Activated T-helper 1 cell treated with anti-CD3 and anti-CD28 coated beads, Interleukin-12 subunit alpha, Interleukin-12 subunit beta, Interleukin-2, Interleukin-4 antibody, amounts not matched to agents 30 ng/mL and 10 ng/mL and 1 ng/mL, durations not matched to agents 14 hours and 24 hours and 36 hours (primary cell): ENCODE results near the gene ATP9B. TPM values are rescaled to one million over a fixed set of nuclear protein-coding genes. Genes with fewer than 3 reads are reported as not detected.

Experiments used
- DNase-seq: peaks from one replicate; pipeline ENCODE4 v3.0.0; 2021; ENCODE audit warnings: low spot score
- H3K27ac Mint-ChIP-seq: one replicate; pipeline ENCODE4 v1.8.0; 2021; ENCODE audit warnings: mild to moderate bottlenecking, mixed read lengths
- H3K27me3 Mint-ChIP-seq: one replicate; pipeline ENCODE4 v1.8.0; 2022; ENCODE audit warnings: mild to moderate bottlenecking, moderate library complexity, mixed read lengths; ENCODE audit not compliant: insufficient read depth
- H3K36me3 Mint-ChIP-seq: one replicate; pipeline ENCODE4 v1.8.0; 2021; ENCODE audit warnings: low read depth, mixed read lengths
- H3K4me1 Mint-ChIP-seq: one replicate; pipeline ENCODE4 v1.8.0; 2021; ENCODE audit warnings: low read depth, mixed read lengths
- H3K4me3 Mint-ChIP-seq: one replicate; pipeline ENCODE4 v1.8.0; 2021; ENCODE audit warnings: mild to moderate bottlenecking, moderate library complexity, mixed read lengths
- H3K9me3 Mint-ChIP-seq: one replicate; pipeline ENCODE4 v1.8.0; 2021; ENCODE audit warnings: mixed read lengths
- intact Hi-C: fragments of 100-400 bp; cut with micrococcal nuclease; formaldehyde crosslinking; loops from one replicate; pipeline ENCODE4 v1.15.1; 2024
- total RNA-seq: library from RNA; stranded (reverse); gene quantifications from 2 replicates; pipeline ENCODE4 v1.2.3, GENCODE V29; 2022

ATP9B gene
- total RNA-seq, 1 donor from 2014 or later = 26.1 TPM

DNA sequence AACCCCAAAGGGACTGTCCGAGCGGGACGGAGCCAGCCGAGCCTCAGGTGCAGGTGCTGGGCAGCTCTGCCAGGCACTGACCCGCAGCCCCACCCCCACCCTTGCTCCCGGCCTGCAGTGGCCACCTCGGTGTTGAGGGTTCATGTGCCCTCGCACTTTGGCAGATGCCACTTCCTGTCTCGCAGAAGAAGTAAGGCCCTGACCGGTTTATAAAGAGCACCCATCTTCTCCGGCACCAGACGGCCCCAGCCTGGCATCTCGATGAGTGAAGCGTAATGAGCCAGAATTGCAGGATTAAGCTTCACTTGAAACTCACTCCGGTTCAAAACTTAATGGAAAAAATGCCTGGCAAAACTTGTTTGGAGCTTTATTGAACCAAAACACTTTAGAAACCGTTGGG lies 315.6 kb downstream of the ATP9B start:
- H3K4me3 Mint-ChIP-seq = no peak overlapping the region

DNA sequence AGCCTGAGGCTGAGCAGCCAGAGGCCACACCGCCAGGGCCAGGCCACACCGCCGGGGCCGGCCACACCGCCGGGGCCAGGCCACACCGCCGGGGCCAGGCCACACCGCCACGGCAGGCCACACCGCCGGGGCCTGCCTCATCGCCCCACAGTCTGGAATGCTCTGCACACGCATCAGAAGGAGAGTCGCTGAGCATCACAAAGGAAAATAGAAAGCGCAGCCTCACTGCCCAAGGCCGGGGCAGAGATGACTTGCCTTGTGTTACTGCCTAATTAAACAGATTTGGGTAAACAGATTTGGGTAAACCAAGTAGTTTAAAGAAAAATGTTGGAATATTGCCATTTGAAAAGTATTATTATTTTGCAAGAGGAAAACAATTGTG lies 316.1 kb downstream of the ATP9B start:
- no peak overlapping the region for H3K27ac Mint-ChIP-seq
- no peak overlapping the region for H3K4me3 Mint-ChIP-seq
- H3K36me3 Mint-ChIP-seq = no peaks in the 10 kb centered on the region
- H3K9me3 Mint-ChIP-seq = no peaks in the 10 kb centered on the region
- intact Hi-C loops = no loop called here
- H3K4me1 Mint-ChIP-seq = peaks cover 6% of the 10 kb centered on the region
- DNase-seq = no peak
- H3K27me3 Mint-ChIP-seq = peaks cover 11% of the 10 kb centered on the region

More for the DNA sequence above, 315.6 kb downstream of the ATP9B start:
- intact Hi-C loops = no loop called here
- Mint-ChIP-seq H3K27me3 (peaks cover 9% of the 10 kb centered on the region), H3K9me3 (no peaks in the 10 kb centered on the region), H3K4me1 (peaks cover 6% of the 10 kb centered on the region), H3K36me3 (no peaks in the 10 kb centered on the region), H3K27ac (no peak overlapping the region)
- no peak for DNase-seq

DNA sequence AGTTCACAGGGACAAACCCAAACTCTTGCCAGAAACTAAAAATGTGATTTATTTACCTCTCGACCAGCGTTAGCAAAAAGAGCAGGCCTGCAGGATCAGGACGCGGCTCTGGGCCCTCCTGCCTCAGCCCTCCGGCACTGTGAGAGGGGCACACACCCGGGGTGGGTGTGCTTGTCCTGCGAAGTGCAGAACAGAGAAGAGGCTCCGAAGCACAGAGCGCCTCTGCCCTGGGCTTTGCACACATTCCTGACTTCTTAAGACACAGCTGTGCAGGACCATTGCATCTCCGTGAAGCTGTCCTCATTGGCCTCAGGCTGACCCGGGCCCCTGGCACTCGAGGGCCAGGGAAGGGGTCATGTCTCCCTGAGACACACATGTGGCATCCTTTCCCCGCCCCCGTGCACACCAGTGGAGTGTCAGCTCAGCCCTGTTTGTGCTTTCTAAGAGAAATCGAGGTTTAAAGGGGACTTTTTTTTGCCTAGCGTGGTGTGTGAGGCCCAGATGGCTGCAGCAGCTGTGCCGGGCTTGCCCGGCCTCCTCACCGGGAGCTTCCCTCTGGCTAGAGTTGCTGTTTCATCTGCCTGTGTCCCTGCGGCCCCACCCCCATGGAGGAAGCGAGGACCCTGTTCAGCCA lies 316.6 kb downstream of the ATP9B start:
- H3K27ac Mint-ChIP-seq = no peak overlapping the region
- no peaks in the 10 kb centered on the region for H3K9me3 Mint-ChIP-seq
- H3K4me3 Mint-ChIP-seq = no peak overlapping the region
- peaks cover 6% of the 10 kb centered on the region for H3K4me1 Mint-ChIP-seq
- H3K36me3 Mint-ChIP-seq = no peaks in the 10 kb centered on the region
- intact Hi-C loops = no loop called here
- DNase-seq = no peak
- peaks cover 16% of the 10 kb centered on the region for H3K27me3 Mint-ChIP-seq

DNA sequence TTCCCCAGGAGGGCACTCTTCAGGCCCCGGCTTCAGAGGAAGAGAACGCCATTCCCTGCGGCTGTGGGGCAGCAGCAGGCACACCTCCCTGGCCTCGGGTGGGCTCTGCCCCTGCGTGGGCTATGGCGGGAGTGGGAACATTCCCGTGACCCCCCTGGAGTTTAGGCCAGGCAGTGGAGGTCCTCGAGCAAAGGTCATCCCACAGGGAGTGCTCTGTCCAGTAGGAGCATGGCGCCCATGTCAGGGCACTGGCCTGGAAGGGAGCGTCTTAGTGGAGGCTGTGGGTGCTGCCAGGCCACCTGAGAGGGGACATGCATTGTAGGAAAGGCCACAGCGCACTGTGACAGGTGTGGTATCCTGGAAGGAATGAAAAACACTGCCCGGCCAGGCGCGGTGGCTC lies 317.4 kb downstream of the ATP9B start:
- Mint-ChIP-seq H3K27me3 (peaks cover 20% of the 10 kb centered on the region), H3K4me1 (peaks cover 6% of the 10 kb centered on the region), H3K27ac (no peak overlapping the region), H3K4me3 (no peak overlapping the region), H3K9me3 (no peaks in the 10 kb centered on the region), H3K36me3 (no peaks in the 10 kb centered on the region)
- DNase-seq = no peak
- intact Hi-C loops = no loop called here

DNA sequence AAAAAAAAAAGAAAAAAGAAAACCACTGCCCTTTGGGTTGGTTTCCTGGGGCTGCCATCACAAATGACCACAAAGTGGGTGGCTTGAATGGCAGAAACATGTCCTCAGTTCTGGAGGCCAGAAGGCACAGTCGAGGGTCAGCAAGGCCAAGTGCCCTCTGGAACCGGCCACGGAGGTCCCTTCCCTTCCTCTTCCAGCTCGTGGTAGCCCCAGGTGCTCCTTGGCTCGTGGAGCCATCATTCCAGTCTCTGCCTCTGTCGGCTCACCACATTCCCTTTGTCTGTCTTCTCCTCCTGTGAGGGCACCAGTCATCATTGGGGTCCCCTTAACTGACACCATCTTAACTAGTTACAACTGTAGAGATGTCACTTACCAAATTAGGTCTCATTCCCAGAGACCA lies 318.0 kb downstream of the ATP9B start:
- no peak overlapping the region for H3K4me3 Mint-ChIP-seq
- no peaks in the 10 kb centered on the region for H3K36me3 Mint-ChIP-seq
- intact Hi-C loops = no loop called here
- peaks cover 6% of the 10 kb centered on the region for H3K4me1 Mint-ChIP-seq
- no peak for DNase-seq
- peaks cover 22% of the 10 kb centered on the region for H3K27me3 Mint-ChIP-seq
- no peaks in the 10 kb centered on the region for H3K9me3 Mint-ChIP-seq
- H3K27ac Mint-ChIP-seq = no peak overlapping the region

- Mint-ChIP-seq H3K27ac (no peak overlapping the region), H3K36me3 (no peaks in the 10 kb centered on the region), H3K4me1 (peaks cover 6% of the 10 kb centered on the region), H3K4me3 (no peak overlapping the region), H3K9me3 (no peaks in the 10 kb centered on the region), H3K27me3 (peaks cover 26% of the 10 kb centered on the region)
- intact Hi-C loops = no loop called here
- no peak for DNase-seq
These were observed 318.4 kb downstream of the ATP9B start for GRCh38 chr18:79387615-79388014.

- no peaks in the 10 kb centered on the region for H3K36me3 Mint-ChIP-seq
- H3K27ac Mint-ChIP-seq = no peak overlapping the region
- H3K9me3 Mint-ChIP-seq = no peaks in the 10 kb centered on the region
- no peak overlapping the region for H3K4me3 Mint-ChIP-seq
- DNase-seq = no peak
- intact Hi-C loops = no loop called here
- peaks cover 10% of the 10 kb centered on the region for H3K4me1 Mint-ChIP-seq
- peaks cover 27% of the 10 kb centered on the region for H3K27me3 Mint-ChIP-seq
These were observed 318.8 kb downstream of the ATP9B start for GRCh38 chr18:79388043-79388442.

GRCh38 chr18:79389689-79390088 lies 320.5 kb downstream of the ATP9B start:
- intact Hi-C loops = loop anchor here (10.0 kb wide), 1 partner anchor 565 kb away; the partner anchor contains the start of gene SLC66A2
- peaks cover 16% of the 10 kb centered on the region for H3K4me1 Mint-ChIP-seq
- H3K9me3 Mint-ChIP-seq = no peaks in the 10 kb centered on the region
- no peaks in the 10 kb centered on the region for H3K36me3 Mint-ChIP-seq
- no peak overlapping the region for H3K4me3 Mint-ChIP-seq
- DNase-seq = no peak
- H3K27me3 Mint-ChIP-seq = peaks cover 27% of the 10 kb centered on the region
- no peak overlapping the region for H3K27ac Mint-ChIP-seq

DNA sequence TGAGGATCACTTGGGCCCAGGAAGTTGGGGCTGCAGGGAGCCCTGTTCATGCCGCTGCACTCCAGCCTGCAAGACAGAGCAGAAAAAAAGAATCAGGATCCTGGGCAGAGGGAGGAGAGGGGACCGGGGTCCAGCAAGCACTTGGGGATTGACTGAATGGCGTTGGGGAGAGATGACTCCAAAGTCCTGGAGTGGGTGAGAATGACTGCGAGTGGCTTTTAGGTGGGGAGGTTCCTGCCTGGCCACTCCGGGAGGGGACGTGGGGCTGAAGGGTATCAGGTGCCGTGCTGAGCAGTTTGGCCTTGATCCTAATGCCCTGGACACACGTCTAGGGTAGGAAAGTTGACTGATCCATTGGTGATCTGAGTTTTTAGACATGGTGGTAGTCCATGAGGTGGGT lies 323.0 kb downstream of the ATP9B start:
- no peaks in the 10 kb centered on the region for H3K9me3 Mint-ChIP-seq
- intact Hi-C loops = loop anchor here (10.0 kb wide), 1 partner anchor 563 kb away; the partner anchor contains the start of gene SLC66A2
- H3K27me3 Mint-ChIP-seq = peaks cover 27% of the 10 kb centered on the region
- no peak for DNase-seq
- H3K36me3 Mint-ChIP-seq = no peaks in the 10 kb centered on the region
- H3K4me1 Mint-ChIP-seq = peaks cover 15% of the 10 kb centered on the region
- peak overlapping the region; percentile 56 for H3K4me3 Mint-ChIP-seq
- peak overlapping the region; percentile 33 for H3K27ac Mint-ChIP-seq

GRCh38 chr18:79393181-79393634 lies 324.0 kb downstream of the ATP9B start:
- peaks cover 14% of the 10 kb centered on the region for H3K4me1 Mint-ChIP-seq
- peak overlapping the region; percentile 90 for H3K27ac Mint-ChIP-seq
- DNase-seq = no peak
- peaks cover 2% of the 10 kb centered on the region for H3K36me3 Mint-ChIP-seq
- peaks cover 24% of the 10 kb centered on the region for H3K27me3 Mint-ChIP-seq
- H3K9me3 Mint-ChIP-seq = no peaks in the 10 kb centered on the region
- intact Hi-C loops = loop anchor here (10.0 kb wide), 1 partner anchor 562 kb away; the partner anchor contains the start of gene SLC66A2
- H3K4me3 Mint-ChIP-seq = peak overlapping the region; percentile 85

DNA sequence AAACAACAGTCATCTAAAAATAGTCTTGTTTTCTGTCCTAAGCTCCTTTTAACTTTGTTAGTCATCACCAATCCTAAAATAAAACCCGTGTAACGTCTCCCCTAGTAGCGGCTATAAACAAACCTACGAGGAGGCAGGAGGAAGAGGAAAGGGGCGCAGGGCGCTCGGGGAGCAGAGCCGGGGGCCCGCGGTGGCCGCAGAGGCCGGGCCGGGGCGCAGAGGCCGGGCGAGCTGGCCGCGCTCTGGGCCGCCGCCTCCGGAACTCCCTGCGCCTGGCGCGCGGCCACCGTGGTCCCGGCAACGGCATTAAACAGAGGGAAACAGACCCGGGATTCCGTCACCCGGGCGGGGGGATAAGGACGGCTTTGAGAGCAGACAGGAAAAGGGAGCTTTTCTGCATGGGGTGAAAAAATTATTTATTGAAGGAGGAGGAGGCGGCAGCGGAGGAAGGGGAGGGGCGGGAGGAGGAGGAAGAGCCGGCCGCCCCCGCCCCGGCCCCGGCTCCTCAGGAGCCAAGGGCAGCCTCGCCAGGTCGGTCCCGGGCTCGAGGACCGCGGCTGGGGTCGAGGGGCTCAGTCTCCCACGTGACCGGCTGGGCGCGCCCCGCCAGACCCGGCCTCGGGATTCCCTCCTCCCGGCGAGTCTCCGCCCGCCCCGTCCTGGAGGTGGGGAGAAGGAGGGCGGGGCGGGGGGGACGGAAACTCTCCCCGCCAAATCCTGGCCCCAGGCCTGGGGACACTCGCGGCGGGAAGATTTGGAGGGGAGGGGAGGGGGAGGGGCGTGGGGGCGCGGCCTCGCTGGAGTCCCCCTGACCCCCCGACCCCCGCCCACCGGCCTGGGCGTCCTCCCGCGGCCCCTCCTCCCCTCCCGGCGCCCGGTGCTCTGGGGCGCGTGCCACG lies 324.7 kb downstream of the ATP9B start:
- Mint-ChIP-seq H3K4me3 (peak overlapping the region; percentile 85), H3K9me3 (no peaks in the 10 kb centered on the region), H3K4me1 (peaks cover 21% of the 10 kb centered on the region), H3K36me3 (peaks cover 6% of the 10 kb centered on the region), H3K27ac (peak overlapping the region; percentile 90), H3K27me3 (peaks cover 24% of the 10 kb centered on the region)
- peak; percentile 31 for DNase-seq
- intact Hi-C loops = loop anchor here (1.0 to 10.0 kb wide), 5 partner anchors 53 to 641 kb away; partner anchors contain the start of genes ATP9B, CTDP1, RBFA and SLC66A2

GRCh38 chr18:79394534-79395307 lies 325.5 kb downstream of the ATP9B start:
- H3K27ac Mint-ChIP-seq = peak overlapping the region; percentile 85

More at GRCh38 chr18:79394534-79395307, 325.5 kb downstream of the ATP9B start:
- H3K36me3 Mint-ChIP-seq = peaks cover 8% of the 10 kb centered on the region
- H3K4me3 Mint-ChIP-seq = peak overlapping the region; percentile 82
- no peaks in the 10 kb centered on the region for H3K9me3 Mint-ChIP-seq
- DNase-seq = peak; percentile 25
- H3K27me3 Mint-ChIP-seq = peaks cover 18% of the 10 kb centered on the region
- intact Hi-C loops = loop anchor here (1.0 to 10.0 kb wide), 9 partner anchors 12 to 640 kb away; partner anchors contain the start of genes ATP9B, CTDP1, RBFA and SLC66A2
- H3K4me1 Mint-ChIP-seq = peaks cover 24% of the 10 kb centered on the region
